ENCODE data around the gene CC2D2B. TPM values are rescaled to one million over a fixed set of nuclear protein-coding genes. Genes with fewer than 3 reads are reported as not detected.

The CC2D2B gene
- polyA plus RNA-seq, 1 experiment: not detected

- CTCF ChIA-PET: interaction anchor here (0.6 to 1.2 kb wide), 2 partner anchors 259 to 382 kb away, joined by 3 read pairs; partner anchors contain the start of gene TCTN3
- POLR2A ChIA-PET: no interaction called here
- Histone ChIP-seq H3K27ac (ENCODE audit: low read depth, low read length) (no peak overlapping the region), H3K9me3 (ENCODE audit: control insufficient read depth, insufficient read depth, low read length) (no peaks in the 10 kb centered on the region), H3K27me3 (ENCODE audit: control insufficient read depth, insufficient read depth, low read length) (no peaks in the 10 kb centered on the region), H3K4me3 (ENCODE audit: low read depth, low read length) (no peak overlapping the region)
- TF ChIP-seq CTCF (IDR thresholded peaks at IDR 0.05; ENCODE audit: low read depth, low read length): no peak
- DNase-seq (ENCODE audit: low read depth, low spot score): no peak
These were observed 168.2 kb downstream of the CC2D2B start for GRCh38 chr10:96075977-96076376.

- ChIA-PET POLR2A (no interaction called here), CTCF (no interaction called here)
- no peaks in the 10 kb centered on the region for H3K9me3 ChIP-seq (ENCODE audit: control insufficient read depth, insufficient read depth, low read length)
- DNase-seq (ENCODE audit: low read depth, low spot score): no peak
- H3K27ac ChIP-seq (ENCODE audit: low read depth, low read length): no peak overlapping the region
- H3K4me3 ChIP-seq (ENCODE audit: low read depth, low read length): no peak overlapping the region
- TF ChIP-seq CTCF (IDR thresholded peaks at IDR 0.05; ENCODE audit: low read depth, low read length): no peak
- no peaks in the 10 kb centered on the region for H3K27me3 ChIP-seq (ENCODE audit: control insufficient read depth, insufficient read depth, low read length)
These were observed 169.4 kb downstream of the CC2D2B start for GRCh38 chr10:96077156-96077555.

GRCh38 chr10:96082153-96082552 is 174.4 kb downstream of the CC2D2B start:
- no peak for DNase-seq (ENCODE audit: low read depth, low spot score)
- ChIA-PET POLR2A (no interaction called here), CTCF (no interaction called here)
- Histone ChIP-seq H3K9me3 (ENCODE audit: control insufficient read depth, insufficient read depth, low read length) (no peaks in the 10 kb centered on the region), H3K27me3 (ENCODE audit: control insufficient read depth, insufficient read depth, low read length) (no peaks in the 10 kb centered on the region), H3K27ac (ENCODE audit: low read depth, low read length) (no peak overlapping the region), H3K4me3 (ENCODE audit: low read depth, low read length) (no peak overlapping the region)
- no peak for TF ChIP-seq CTCF (IDR thresholded peaks at IDR 0.05; ENCODE audit: low read depth, low read length)

Small RNA genes within 50 kb of the gene (small RNA-seq; reads per million reads assigned to genes)
- 2.4 reads per million for gene MIR3157 (ENCODE audit: insufficient read length, low read depth)

Other genes with a start within 250 kb of the CC2D2B start
- 51.3 and 55.3 TPM in 2 replicates for gene TCTN3, start 214.0 kb upstream of the CC2D2B start, polyA plus RNA-seq (2011; rRNA removed)
- gene ENTPD1, start 151.8 kb upstream of the CC2D2B start, polyA plus RNA-seq (2011; rRNA removed): 0.06 and 0.07 TPM in 2 replicates
- gene CCNJ, start 135.6 kb downstream of the CC2D2B start, polyA plus RNA-seq (2011; rRNA removed): 8.4 and 9.2 TPM in 2 replicates
- gene ZNF518A, start 222.3 kb downstream of the CC2D2B start, polyA plus RNA-seq (2011; rRNA removed): 5.7 and 9.1 TPM in 2 replicates

Data from AG04450 (cell line).